Activated naive CD8-positive, alpha-beta T cell treated with anti-CD3 and anti-CD28 coated beads, Interleukin-2, amount 10 ng/mL, durations not matched to agents 7 days and 5 days (primary cell): ENCODE data around the gene HSPB1. TPM values are rescaled to one million over a fixed set of nuclear protein-coding genes. Genes with fewer than 3 reads are reported as not detected.
A peak's percentile ranks its signal among the peaks of the same experiment; 100 is the strongest.

ENCODE experiments used
- ATAC-seq: fragments of 150-1000 bp; cut with Tn5 transposase; one replicate; pipeline ENCODE4 v1.10.0; 2021; ENCODE audit warnings: low read depth, moderate library complexity
- POLR2A ChIA-PET: fragments of 350-600 bp; sonication (Branson Sonifier 250); formaldehyde crosslinking; loops from one replicate; lab custom pipeline; 2021; ENCODE audit warnings: antibody characterized with exemption; lab: Charles Lee
- DNase-seq: peaks from one replicate; pipeline ENCODE4 v3.0.0; 2021
- H3K27ac Mint-ChIP-seq: one replicate; pipeline ENCODE4 v1.8.0; 2022; ENCODE audit warnings: mild to moderate bottlenecking, mixed read lengths
- H3K27me3 Mint-ChIP-seq: one replicate; pipeline ENCODE4 v1.8.0; 2022; ENCODE audit warnings: mild to moderate bottlenecking, moderate library complexity, mixed read lengths
- H3K36me3 Mint-ChIP-seq: one replicate; pipeline ENCODE4 v1.8.0; 2021; ENCODE audit warnings: mild to moderate bottlenecking, mixed read lengths
- H3K4me1 Mint-ChIP-seq: one replicate; pipeline ENCODE4 v1.8.0; 2021; ENCODE audit warnings: mixed read lengths
- H3K4me3 Mint-ChIP-seq: one replicate; pipeline ENCODE4 v1.8.0; 2022; ENCODE audit warnings: mild to moderate bottlenecking, moderate library complexity, mixed read lengths
- H3K9me3 Mint-ChIP-seq: one replicate; pipeline ENCODE4 v1.8.0; 2021; ENCODE audit warnings: mixed read lengths
- total RNA-seq, 2 experiments: library from RNA; stranded (reverse); gene quantifications; one replicate each; pipeline ENCODE4 v1.2.3, GENCODE V29; 2021

Gene HSPB1
- total RNA-seq, 2 experiments from 2014 or later = 43.3 to 47.9 TPM

GRCh38 chr7:76352193-76352592, 49.7 kb downstream of the HSPB1 start:
- DNase-seq (no peak), ATAC-seq (no peak)
- peak overlapping the region; percentile 74 for H3K27ac Mint-ChIP-seq
- no peak overlapping the region for H3K4me3 Mint-ChIP-seq
- H3K9me3 Mint-ChIP-seq = no peaks in the 10 kb centered on the region
- H3K27me3 Mint-ChIP-seq = no peaks in the 10 kb centered on the region
- peaks cover 41% of the 10 kb centered on the region for H3K4me1 Mint-ChIP-seq
- H3K36me3 Mint-ChIP-seq = peaks cover 44% of the 10 kb centered on the region
- POLR2A ChIA-PET = interaction anchor here (0.9 kb wide), 1 partner anchor 12 kb away, joined by 4 read pairs; no protein-coding TSS in a partner anchor

- Mint-ChIP-seq H3K27me3 (no peaks in the 10 kb centered on the region), H3K27ac (no peak overlapping the region), H3K4me3 (no peak overlapping the region), H3K36me3 (peaks cover 44% of the 10 kb centered on the region), H3K9me3 (no peaks in the 10 kb centered on the region), H3K4me1 (peaks cover 39% of the 10 kb centered on the region)
- ATAC-seq (no peak), DNase-seq (no peak)
- POLR2A ChIA-PET = interaction anchor here (0.7 to 1.2 kb wide), 2 partner anchors 22 to 29 kb away, joined by 3 read pairs; no protein-coding TSS in a partner anchor
Observed at GRCh38 chr7:76353744-76354143, 51.3 kb downstream of the HSPB1 start.

Other genes with a start within 250 kb of the HSPB1 start
- not detected for gene SRRM3, start 100.8 kb upstream of the HSPB1 start, total RNA-seq
- gene YWHAG, start 56.3 kb downstream of the HSPB1 start, total RNA-seq = 10 to 100 TPM; 62.7 to 66.5 TPM
- under 1 TPM; 0.34 to 0.42 TPM for gene SSC4D, start 107.0 kb downstream of the HSPB1 start, total RNA-seq
- gene ZP3, start 122.3 kb downstream of the HSPB1 start, total RNA-seq = 1 to 10 TPM in 1 of 2 experiments, under 1 TPM in 1; 0.80 to 1.3 TPM
- gene DTX2, start 159.0 kb downstream of the HSPB1 start, total RNA-seq = 10 to 100 TPM; 34.3 to 38.6 TPM
- gene UPK3B, start 207.9 kb downstream of the HSPB1 start, total RNA-seq = 1 to 10 TPM; 2.1 to 2.7 TPM
- under 1 TPM; 0.22 to 0.71 TPM for gene SPDYE16, start 240.6 kb downstream of the HSPB1 start, total RNA-seq